ENCODE data around the gene NEK1.

The NEK1 gene

DNA sequence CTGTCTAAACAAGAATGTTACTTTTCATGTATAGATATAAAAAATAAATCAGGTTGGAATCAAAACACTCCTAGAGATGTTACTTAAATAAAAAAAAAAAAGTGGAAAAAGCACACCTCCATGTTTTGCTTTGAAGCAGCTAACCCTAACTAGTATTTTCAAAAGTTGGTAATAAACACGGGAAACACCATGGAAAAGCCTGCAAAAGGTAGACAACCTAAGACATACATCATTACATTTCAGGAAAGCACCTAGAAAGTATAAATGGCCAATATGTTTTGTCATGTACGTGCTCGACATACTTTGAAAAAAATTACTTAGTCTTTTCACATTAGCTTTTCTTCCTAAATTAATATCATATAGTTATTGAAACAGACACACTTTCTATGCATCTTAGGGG, 211.6 kb downstream of the NEK1 start:
- in situ Hi-C loops (cut with MboI; ENCODE audit: low pct_unique_long_range_greater_than_20kb, low sequenced_read_pairs, unreplicated experiment), result no loop called here
- no peak for DNase-seq (ENCODE audit: low spot score)
- TF ChIP-seq, protein P1, sequence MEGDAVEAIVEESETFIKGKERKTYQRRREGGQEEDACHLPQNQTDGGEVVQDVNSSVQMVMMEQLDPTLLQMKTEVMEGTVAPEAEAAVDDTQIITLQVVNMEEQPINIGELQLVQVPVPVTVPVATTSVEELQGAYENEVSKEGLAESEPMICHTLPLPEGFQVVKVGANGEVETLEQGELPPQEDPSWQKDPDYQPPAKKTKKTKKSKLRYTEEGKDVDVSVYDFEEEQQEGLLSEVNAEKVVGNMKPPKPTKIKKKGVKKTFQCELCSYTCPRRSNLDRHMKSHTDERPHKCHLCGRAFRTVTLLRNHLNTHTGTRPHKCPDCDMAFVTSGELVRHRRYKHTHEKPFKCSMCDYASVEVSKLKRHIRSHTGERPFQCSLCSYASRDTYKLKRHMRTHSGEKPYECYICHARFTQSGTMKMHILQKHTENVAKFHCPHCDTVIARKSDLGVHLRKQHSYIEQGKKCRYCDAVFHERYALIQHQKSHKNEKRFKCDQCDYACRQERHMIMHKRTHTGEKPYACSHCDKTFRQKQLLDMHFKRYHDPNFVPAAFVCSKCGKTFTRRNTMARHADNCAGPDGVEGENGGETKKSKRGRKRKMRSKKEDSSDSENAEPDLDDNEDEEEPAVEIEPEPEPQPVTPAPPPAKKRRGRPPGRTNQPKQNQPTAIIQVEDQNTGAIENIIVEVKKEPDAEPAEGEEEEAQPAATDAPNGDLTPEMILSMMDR (IDR thresholded peaks at IDR 0.05; ENCODE audit: extremely low read depth, insufficient read depth, missing control alignments), result no peak

DNA sequence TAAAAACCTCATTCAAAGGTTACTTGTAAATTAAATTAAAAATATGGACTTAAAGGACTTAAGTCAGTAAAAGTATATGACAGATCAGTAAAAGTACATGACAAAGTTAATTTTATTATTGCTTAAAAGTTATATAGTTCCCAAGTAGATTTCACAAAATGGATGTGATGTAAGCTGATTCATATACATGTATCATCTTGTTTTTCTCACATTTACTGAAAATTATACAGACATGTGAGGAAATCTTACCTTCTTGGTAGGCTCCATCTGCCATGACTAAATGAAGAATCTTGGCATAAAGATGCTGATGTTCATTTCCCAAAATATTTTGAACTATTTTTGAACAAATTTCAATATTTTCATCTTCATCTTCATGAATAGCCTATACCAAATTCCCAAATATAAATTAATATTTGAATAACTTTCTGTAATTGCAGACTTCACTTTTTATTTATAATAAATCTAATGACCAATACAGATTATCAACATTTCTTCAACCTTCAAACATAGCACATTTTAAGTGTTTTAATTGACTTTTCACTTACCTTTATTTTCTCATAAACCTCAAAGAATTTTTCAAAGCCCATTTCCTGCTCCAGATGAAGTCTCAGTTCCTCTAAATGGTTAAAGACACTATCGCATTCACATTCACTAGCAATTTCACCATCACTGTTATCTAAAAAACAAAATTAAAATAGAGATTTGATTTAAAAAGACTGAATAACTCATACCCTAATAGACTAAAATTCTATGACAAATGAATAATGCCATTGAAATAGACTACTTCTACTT, 212.2 kb downstream of the NEK1 start:
- TF ChIP-seq, protein P1 (IDR thresholded peaks at IDR 0.05; ENCODE audit: extremely low read depth, insufficient read depth, missing control alignments), result no peak

DNA sequence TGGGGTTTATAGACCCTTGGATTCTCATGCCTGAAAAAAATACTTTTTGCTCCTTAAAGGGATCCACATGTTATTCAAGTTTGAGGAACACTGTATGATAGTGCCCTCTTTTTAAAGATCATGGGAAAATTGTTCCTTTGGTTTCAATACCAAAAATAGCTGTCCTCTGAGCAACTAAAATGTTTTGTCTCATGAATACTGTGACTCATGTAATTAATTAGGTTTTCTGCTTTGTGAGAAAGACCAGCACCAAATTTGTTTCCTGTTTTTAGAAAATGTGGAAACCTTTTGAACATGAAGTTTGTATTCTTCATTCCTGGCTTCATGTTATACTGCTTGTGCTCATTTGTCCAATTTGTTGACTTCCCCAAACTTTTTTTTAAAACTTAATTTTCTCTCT, 214.1 kb downstream of the NEK1 start:
- TF ChIP-seq, protein P1 (IDR thresholded peaks at IDR 0.05; ENCODE audit: extremely low read depth, insufficient read depth, missing control alignments), result no peak
- in situ Hi-C loops (cut with MboI; ENCODE audit: low pct_unique_long_range_greater_than_20kb, low sequenced_read_pairs, unreplicated experiment), result no loop called here
- no peak for DNase-seq (ENCODE audit: low spot score)

More for the DNA sequence above, 212.2 kb downstream of the NEK1 start:
- no peak for DNase-seq (ENCODE audit: low spot score)
- in situ Hi-C loops (cut with MboI; ENCODE audit: low pct_unique_long_range_greater_than_20kb, low sequenced_read_pairs, unreplicated experiment), result no loop called here

DNA sequence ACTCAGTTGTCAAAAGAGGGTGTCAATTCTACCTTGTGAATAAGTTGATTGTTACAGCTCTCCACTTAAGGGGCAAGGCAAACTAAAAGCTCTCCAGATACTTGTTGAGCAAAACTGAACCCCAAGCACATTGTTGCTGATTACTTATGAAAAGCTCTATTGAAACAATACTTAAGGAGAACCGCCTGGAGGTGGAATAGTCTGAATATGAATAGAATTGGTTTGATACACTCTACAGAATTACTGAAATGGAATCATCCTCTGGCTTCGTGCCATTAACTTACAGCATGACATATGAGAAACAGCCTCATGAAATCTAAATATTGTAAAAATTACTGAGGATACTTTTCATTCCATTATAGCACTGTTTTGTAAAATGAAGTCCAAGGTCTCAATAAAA, 214.6 kb downstream of the NEK1 start:
- TF ChIP-seq, protein P1 (IDR thresholded peaks at IDR 0.05; ENCODE audit: extremely low read depth, insufficient read depth, missing control alignments), result no peak
- in situ Hi-C loops (cut with MboI; ENCODE audit: low pct_unique_long_range_greater_than_20kb, low sequenced_read_pairs, unreplicated experiment), result no loop called here
- DNase-seq (ENCODE audit: low spot score), result no peak

DNA sequence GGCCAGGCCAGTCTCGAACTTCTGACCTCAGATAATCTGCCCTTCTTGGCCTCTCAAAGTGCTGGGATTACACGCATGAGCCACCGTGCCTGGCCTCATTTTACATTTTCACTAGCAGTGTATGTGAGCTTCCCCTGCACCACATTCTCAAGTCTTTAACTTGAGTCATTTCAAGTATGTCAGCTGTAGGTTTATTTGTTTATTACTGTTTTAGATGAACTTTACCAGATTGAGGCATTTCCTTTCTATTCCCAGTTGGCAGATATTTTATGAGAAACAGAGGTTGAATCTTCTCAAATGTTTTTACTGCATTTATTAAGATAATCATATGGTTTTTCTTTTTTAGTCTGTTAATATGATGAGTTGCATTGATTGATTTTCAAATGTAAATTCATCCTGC, 227.0 kb downstream of the NEK1 start:
- no peak for DNase-seq (ENCODE audit: low spot score)
- in situ Hi-C loops (cut with MboI; ENCODE audit: low pct_unique_long_range_greater_than_20kb, low sequenced_read_pairs, unreplicated experiment), result no loop called here
- TF ChIP-seq, protein P1 (IDR thresholded peaks at IDR 0.05; ENCODE audit: extremely low read depth, insufficient read depth, missing control alignments), result no peak

DNA sequence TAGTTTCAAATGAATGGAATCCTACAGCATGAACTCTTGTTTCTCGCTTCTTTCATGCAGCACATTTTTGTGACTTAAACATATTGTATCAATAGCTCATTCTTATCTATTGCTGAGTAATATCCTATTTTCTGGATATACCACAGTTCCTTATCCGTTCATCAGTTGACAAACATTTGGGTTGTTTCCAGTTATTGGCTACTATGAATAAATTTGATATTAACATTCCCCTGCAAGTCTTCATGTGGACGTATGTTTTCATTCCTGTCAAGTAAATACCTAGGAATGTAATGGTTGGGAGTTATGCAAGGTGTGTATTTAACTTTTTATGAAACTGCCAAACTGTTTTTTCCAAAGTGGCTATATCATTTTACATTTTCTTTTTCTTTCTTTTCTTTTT, 227.6 kb downstream of the NEK1 start:
- in situ Hi-C loops (cut with MboI; ENCODE audit: low pct_unique_long_range_greater_than_20kb, low sequenced_read_pairs, unreplicated experiment), result no loop called here
- no peak for DNase-seq (ENCODE audit: low spot score)
- TF ChIP-seq, protein P1 (IDR thresholded peaks at IDR 0.05; ENCODE audit: extremely low read depth, insufficient read depth, missing control alignments), result no peak
